HepG2 (cell line): ENCODE measurements around the gene QRICH2.

ENCODE experiments used
- ARID2 ChIP-seq: sonication (generic); formaldehyde crosslinking; IDR thresholded peaks from 2 replicates; pipeline ENCODE4 v1.8.1; 2022; ENCODE audit warnings: mild to moderate bottlenecking, missing genetic modification reagents, borderline replicate concordance
- ETV6 ChIP-seq: sonication (generic); formaldehyde crosslinking; conservative IDR thresholded peaks from 2 replicates; pipeline ENCODE4 v1.4.0; 2020; ENCODE audit warnings: missing genetic modification reagents
- HDAC1 ChIP-seq: sonication (generic); formaldehyde crosslinking; IDR thresholded peaks from 2 replicates; pipeline ENCODE4 v1.5.1; 2020; ENCODE audit warnings: mild to moderate bottlenecking, missing genetic modification reagents
- HMGA1 ChIP-seq: sonication (generic); formaldehyde crosslinking; conservative IDR thresholded peaks from 2 replicates; pipeline ENCODE4 v1.4.0; 2020; ENCODE audit warnings: missing genetic modification reagents
- KAT7 ChIP-seq: IDR thresholded peaks from 2 replicates; pipeline ENCODE4 v1.6.1; 2018; ENCODE audit warnings: borderline replicate concordance, missing compliant biosample characterization
- KLF15 ChIP-seq: sonication (generic); formaldehyde crosslinking; IDR thresholded peaks from 2 replicates; pipeline ENCODE4 v1.8.1; 2023; ENCODE audit warnings: borderline replicate concordance, mild to moderate bottlenecking, inconsistent platforms, missing genetic modification reagents, mixed read lengths
- POLR2AphosphoS5 ChIP-seq: IDR thresholded peaks from 2 replicates; pipeline ENCODE4 v1.6.1; 2012; ENCODE audit warnings: low read depth, low read length
- SNRNP70 ChIP-seq: fragments of 200-400 bp; formaldehyde crosslinking; IDR thresholded peaks from 2 replicates; pipeline ENCODE4 v1.6.1; 2017; ENCODE audit warnings: mild to moderate bottlenecking, low read depth, low read length, moderate library complexity
- ZZZ3 ChIP-seq: sonication (generic); formaldehyde crosslinking; IDR thresholded peaks from 2 replicates; pipeline ENCODE4 v1.4.0; 2020; ENCODE audit warnings: missing genetic modification reagents, mild to moderate bottlenecking, borderline replicate concordance
- TF ChIP-seq, protein P1 (sequence below): sonication (generic); formaldehyde crosslinking; IDR thresholded peaks from 2 replicates; pipeline ENCODE4 v1.5.0; 2020; ENCODE audit warnings: mild to moderate bottlenecking, missing genetic modification reagents, moderate library complexity
- TF ChIP-seq, protein P2 (sequence below): sonication (generic); formaldehyde crosslinking; IDR thresholded peaks from 2 replicates; pipeline ENCODE4 v1.4.0; 2020; ENCODE audit warnings: missing genetic modification reagents, borderline replicate concordance
- TF ChIP-seq, protein P3 (sequence below): sonication (generic); formaldehyde crosslinking; conservative IDR thresholded peaks from 2 replicates; pipeline ENCODE4 v1.4.0; 2020; ENCODE audit warnings: missing genetic modification reagents

DNA sequence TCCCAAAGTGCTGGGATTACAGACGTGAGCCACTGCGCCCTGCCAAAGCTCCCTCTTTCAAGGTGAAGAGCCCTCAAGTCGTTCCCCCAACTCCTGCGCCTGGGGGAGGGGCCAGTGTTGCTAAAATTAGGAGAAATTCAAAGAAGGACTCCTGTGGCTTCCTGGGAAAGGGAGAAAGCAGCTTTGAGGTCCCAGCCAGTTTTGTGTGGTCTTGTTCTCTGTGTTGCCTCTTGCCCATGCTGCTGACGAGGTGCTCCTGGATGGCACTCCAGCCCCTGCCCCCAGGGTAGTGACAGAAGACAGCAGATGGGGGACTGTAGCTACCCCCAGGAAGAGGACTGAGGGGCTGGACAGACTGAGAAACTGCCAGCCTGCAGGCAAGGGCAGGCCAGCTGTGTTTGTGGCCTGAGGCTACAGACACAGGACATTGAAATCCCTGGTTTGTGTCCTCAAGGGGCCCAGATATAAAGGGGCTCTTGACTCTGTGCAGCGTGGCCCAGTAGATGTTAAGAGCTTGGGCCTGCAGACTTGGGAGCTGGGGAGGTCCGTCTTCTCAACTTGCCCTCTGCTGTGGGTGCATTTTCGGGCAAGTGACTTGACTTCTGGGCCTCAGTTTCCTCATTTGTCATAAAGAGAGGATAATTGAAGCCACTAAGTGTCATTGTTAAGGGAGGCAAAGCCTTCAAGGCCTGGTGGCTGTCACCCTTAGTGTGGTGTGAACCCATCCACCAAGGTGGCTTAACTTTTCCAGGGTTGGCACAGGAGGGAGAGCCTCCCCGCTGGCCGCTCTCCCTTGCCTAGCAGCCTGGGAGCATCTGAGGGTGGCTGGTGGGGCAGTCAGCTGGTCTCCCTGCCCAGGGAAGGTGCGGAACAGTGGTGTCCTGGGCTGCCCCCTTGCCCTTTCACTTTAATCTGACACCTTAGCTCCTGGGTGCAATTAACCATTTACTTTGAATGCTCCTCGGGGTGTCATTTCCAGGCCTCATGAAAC, 38.8 kb downstream of the QRICH2 start:
- TF ChIP-seq, protein P1, sequence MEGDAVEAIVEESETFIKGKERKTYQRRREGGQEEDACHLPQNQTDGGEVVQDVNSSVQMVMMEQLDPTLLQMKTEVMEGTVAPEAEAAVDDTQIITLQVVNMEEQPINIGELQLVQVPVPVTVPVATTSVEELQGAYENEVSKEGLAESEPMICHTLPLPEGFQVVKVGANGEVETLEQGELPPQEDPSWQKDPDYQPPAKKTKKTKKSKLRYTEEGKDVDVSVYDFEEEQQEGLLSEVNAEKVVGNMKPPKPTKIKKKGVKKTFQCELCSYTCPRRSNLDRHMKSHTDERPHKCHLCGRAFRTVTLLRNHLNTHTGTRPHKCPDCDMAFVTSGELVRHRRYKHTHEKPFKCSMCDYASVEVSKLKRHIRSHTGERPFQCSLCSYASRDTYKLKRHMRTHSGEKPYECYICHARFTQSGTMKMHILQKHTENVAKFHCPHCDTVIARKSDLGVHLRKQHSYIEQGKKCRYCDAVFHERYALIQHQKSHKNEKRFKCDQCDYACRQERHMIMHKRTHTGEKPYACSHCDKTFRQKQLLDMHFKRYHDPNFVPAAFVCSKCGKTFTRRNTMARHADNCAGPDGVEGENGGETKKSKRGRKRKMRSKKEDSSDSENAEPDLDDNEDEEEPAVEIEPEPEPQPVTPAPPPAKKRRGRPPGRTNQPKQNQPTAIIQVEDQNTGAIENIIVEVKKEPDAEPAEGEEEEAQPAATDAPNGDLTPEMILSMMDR (CRISPR knock-in tag), result no peak
- TF ChIP-seq HMGA1 (CRISPR knock-in tag) (no peak), SNRNP70 (no peak), ZZZ3 (CRISPR knock-in tag) (no peak), POLR2AphosphoS5 (no peak), ARID2 (no peak), ETV6 (CRISPR knock-in tag) (no peak), KLF15 (CRISPR knock-in tag) (no peak), HDAC1 (CRISPR knock-in tag) (no peak), KAT7 (no peak)
- TF ChIP-seq, protein P2, sequence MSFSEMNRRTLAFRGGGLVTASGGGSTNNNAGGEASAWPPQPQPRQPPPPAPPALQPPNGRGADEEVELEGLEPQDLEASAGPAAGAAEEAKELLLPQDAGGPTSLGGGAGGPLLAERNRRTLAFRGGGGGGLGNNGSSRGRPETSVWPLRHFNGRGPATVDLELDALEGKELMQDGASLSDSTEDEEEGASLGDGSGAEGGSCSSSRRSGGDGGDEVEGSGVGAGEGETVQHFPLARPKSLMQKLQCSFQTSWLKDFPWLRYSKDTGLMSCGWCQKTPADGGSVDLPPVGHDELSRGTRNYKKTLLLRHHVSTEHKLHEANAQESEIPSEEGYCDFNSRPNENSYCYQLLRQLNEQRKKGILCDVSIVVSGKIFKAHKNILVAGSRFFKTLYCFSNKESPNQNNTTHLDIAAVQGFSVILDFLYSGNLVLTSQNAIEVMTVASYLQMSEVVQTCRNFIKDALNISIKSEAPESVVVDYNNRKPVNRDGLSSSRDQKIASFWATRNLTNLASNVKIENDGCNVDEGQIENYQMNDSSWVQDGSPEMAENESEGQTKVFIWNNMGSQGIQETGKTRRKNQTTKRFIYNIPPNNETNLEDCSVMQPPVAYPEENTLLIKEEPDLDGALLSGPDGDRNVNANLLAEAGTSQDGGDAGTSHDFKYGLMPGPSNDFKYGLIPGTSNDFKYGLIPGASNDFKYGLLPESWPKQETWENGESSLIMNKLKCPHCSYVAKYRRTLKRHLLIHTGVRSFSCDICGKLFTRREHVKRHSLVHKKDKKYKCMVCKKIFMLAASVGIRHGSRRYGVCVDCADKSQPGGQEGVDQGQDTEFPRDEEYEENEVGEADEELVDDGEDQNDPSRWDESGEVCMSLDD, result no peak
- TF ChIP-seq, protein P3, sequence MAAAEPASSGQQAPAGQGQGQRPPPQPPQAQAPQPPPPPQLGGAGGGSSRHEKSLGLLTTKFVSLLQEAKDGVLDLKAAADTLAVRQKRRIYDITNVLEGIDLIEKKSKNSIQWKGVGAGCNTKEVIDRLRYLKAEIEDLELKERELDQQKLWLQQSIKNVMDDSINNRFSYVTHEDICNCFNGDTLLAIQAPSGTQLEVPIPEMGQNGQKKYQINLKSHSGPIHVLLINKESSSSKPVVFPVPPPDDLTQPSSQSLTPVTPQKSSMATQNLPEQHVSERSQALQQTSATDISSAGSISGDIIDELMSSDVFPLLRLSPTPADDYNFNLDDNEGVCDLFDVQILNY (CRISPR knock-in tag), result no peak
